H1 (cell line): ENCODE data around the gene SYT17. TPM values are rescaled to one million over a fixed set of nuclear protein-coding genes. Genes with fewer than 3 reads are reported as not detected.
A peak's percentile ranks its signal among the peaks of the same experiment; 100 is the strongest.

Source experiments
- ASH2L ChIP-seq: fragments of 200-600, 300-600 bp; sonication (generic); IDR thresholded peaks from one replicate; pipeline ENCODE4 v1.7.1; 2017; ENCODE audit warnings: low read length
- ATF3 ChIP-seq: IDR thresholded peaks from 2 replicates; pipeline ENCODE4 v1.6.1; 2011; ENCODE audit warnings: low read depth, mild to moderate bottlenecking, low read length; ENCODE audit not compliant: insufficient read depth
- CHD7 ChIP-seq: fragments of 300-600 bp; sonication (generic); IDR thresholded peaks from 2 replicates; pipeline ENCODE4 v1.7.1; 2012; ENCODE audit warnings: low read length, moderate library complexity, mild to moderate bottlenecking, inconsistent platforms; ENCODE audit not compliant: insufficient replicate concordance
- EGR1 ChIP-seq: IDR thresholded peaks from 2 replicates; pipeline ENCODE4 v1.6.1; 2011; ENCODE audit warnings: low read depth, low read length, borderline replicate concordance
- GABPA ChIP-seq: IDR thresholded peaks from 2 replicates; pipeline ENCODE4 v1.6.1; 2011; ENCODE audit warnings: mild to moderate bottlenecking, low read length, moderate library complexity, borderline replicate concordance; ENCODE audit not compliant: insufficient read depth
- GTF2F1 ChIP-seq: IDR thresholded peaks from 2 replicates; pipeline ENCODE4 v1.6.1; 2012; ENCODE audit warnings: low read depth, low read length, improper control_type of control experiment, borderline replicate concordance
- JUN ChIP-seq: IDR thresholded peaks from 2 replicates; pipeline ENCODE4 v1.6.1; 2011; ENCODE audit warnings: low read depth, mild to moderate bottlenecking, improper control_type of control experiment, low read length
- KDM5A ChIP-seq: fragments of 200-600 bp; IDR thresholded peaks from 2 replicates; pipeline ENCODE4 v1.7.1; 2012; ENCODE audit warnings: mild to moderate bottlenecking, low read length, inconsistent platforms, mixed read lengths
- POLR2AphosphoS5 ChIP-seq: IDR thresholded peaks from 2 replicates; pipeline ENCODE4 v1.6.1; 2011; ENCODE audit warnings: low read depth, low read length
- SIRT6 ChIP-seq: IDR thresholded peaks from one replicate; pipeline ENCODE4 v1.7.1; 2012; ENCODE audit warnings: low read length, inconsistent platforms
- polyA plus RNA-seq, 7 experiments: library from polyadenylated mRNA; depleted of rRNA in 3 of 7; stranded (reverse) in 5 of 7; unstranded in 2 of 7; fragments of >200 nt in 5 of 7; fragments of 200-250 nt in 2 of 7; gene quantifications; 1 replicate in 5 of 7; 2 replicates in 1 of 7; 4 replicates in 1 of 7; pipeline versions ENCODE4 v1.2.1 to v1.2.3, GENCODE V29; 2011 to 2013; ENCODE audit warnings: missing spikeins in 2 of 7, mixed read lengths in 2 of 7
- total RNA-seq: library from RNA; stranded (reverse); fragmentation: NEBNext Ultra II Directional; extraction: Animal tissue kit (Norgen Biotek cat#: 25700); gene quantifications from 2 replicates; pipeline ENCODE4 v1.2.1, GENCODE V29; 2021

SYT17 gene
- total and polyA plus RNA-seq, 2 of the 8 experiments (the other 6 are each of a cell fraction or from before 2014, with no cell fraction given): 5.8 to 18.1 TPM

- TF ChIP-seq CHD7: no peak
- TF ChIP-seq SIRT6: no peak
- TF ChIP-seq GTF2F1: no peak
- no peak for TF ChIP-seq POLR2AphosphoS5
- TF ChIP-seq KDM5A: no peak
- TF ChIP-seq EGR1: peak; percentile 45; the same call in 1 of the 2 replicates
- no peak for TF ChIP-seq ASH2L
- no peak for TF ChIP-seq ATF3
- TF ChIP-seq GABPA: peak; percentile 72; the same call in 1 of the 2 replicates
- TF ChIP-seq JUN: no peak
These were observed at the start of gene SYT17 (continued) for GRCh38 chr16:19167710-19168370.
